CD14-positive monocyte (primary cell): ENCODE measurements around the gene PHYHIPL. TPM values are rescaled to one million over a fixed set of nuclear protein-coding genes. Genes with fewer than 3 reads are reported as not detected.

Experiments used
- DNase-seq, 3 donors: peaks; one replicate each; pipeline ENCODE4 v3.0.0-alpha.2; 2011 to 2022
- H2AFZ ChIP-seq: 2 replicates; pipeline ENCODE4 v1.6.0; 2012; ENCODE audit warnings: mild to moderate bottlenecking, low read depth, low read length, inconsistent platforms; ENCODE audit not compliant: insufficient read depth, poor library complexity, severe bottlenecking
- H3K27ac ChIP-seq, 2 donors: 1 replicate in 1 of 2; 2 replicates in 1 of 2; pipeline ENCODE4 v1.5.1; 2012 to 2013; ENCODE audit warnings: low read length in 2 of 2, control low read depth in 1 of 2, inconsistent platforms in 1 of 2, low read depth in 1 of 2, mild to moderate bottlenecking in 1 of 2
- H3K27me3 ChIP-seq, 2 donors: one replicate each; pipeline versions ENCODE4 v1.6.0 to v1.6.1; 2011 to 2013; ENCODE audit warnings: low read length in 2 of 2; ENCODE audit not compliant: control insufficient read depth in 2 of 2, insufficient read depth in 2 of 2
- H3K36me3 ChIP-seq, 2 donors: replicated peaks in 1 of 2; 1 replicate in 1 of 2; 2 replicates in 1 of 2; pipeline versions ENCODE4 v1.5.1 to v1.6.1; 2012 to 2013; ENCODE audit warnings: low read length in 2 of 2, control low read depth in 1 of 2, inconsistent platforms in 1 of 2, mild to moderate bottlenecking in 1 of 2; ENCODE audit not compliant: insufficient read depth in 2 of 2, control insufficient read depth in 1 of 2
- H3K4me1 ChIP-seq, 2 donors: 1 replicate in 1 of 2; 2 replicates in 1 of 2; pipeline versions ENCODE4 v1.5.1 to v1.6.1; 2012 to 2013; ENCODE audit warnings: low read length in 2 of 2, control low read depth in 1 of 2, inconsistent platforms in 1 of 2, mild to moderate bottlenecking in 1 of 2, moderate library complexity in 1 of 2; ENCODE audit not compliant: insufficient read depth in 2 of 2, control insufficient read depth in 1 of 2
- H3K4me2 ChIP-seq: replicated peaks from 2 replicates; pipeline ENCODE3; 2012; ENCODE audit warnings: low read length, moderate library complexity, mild to moderate bottlenecking; ENCODE audit not compliant: poor library complexity, severe bottlenecking; ENCODE audit errors: extremely low read depth
- H3K4me3 ChIP-seq, 3 experiments: fragments of 200-600 bp in 1 of 3; sonication (generic) in 1 of 3; replicated peaks in 1 of 3; 1 replicate in 2 of 3; 2 replicates in 1 of 3; pipeline ENCODE4 v1.5.1; 2011 to 2013; ENCODE audit warnings: low read length in 3 of 3, mild to moderate bottlenecking in 3 of 3, control low read depth in 2 of 3, low read depth in 2 of 3, inconsistent platforms in 1 of 3, moderate library complexity in 1 of 3
- H3K79me2 ChIP-seq: 2 replicates; pipeline ENCODE4 v1.6.0; 2012; ENCODE audit warnings: mild to moderate bottlenecking, control low read depth, inconsistent platforms, low read length, moderate library complexity; ENCODE audit not compliant: insufficient read depth
- H3K9ac ChIP-seq: 2 replicates; pipeline ENCODE4 v1.6.0; 2017; ENCODE audit warnings: low read length, mild to moderate bottlenecking; ENCODE audit not compliant: insufficient read depth, poor library complexity, severe bottlenecking
- H3K9me3 ChIP-seq, 2 donors: replicated peaks in 1 of 2; 1 replicate in 1 of 2; 2 replicates in 1 of 2; pipeline versions ENCODE4 v1.5.1 to v1.6.1; 2012 to 2013; ENCODE audit warnings: low read length in 2 of 2, control low read depth in 1 of 2; ENCODE audit not compliant: control insufficient read depth in 1 of 2, insufficient read depth in 1 of 2
- H4K20me1 ChIP-seq: 2 replicates; pipeline ENCODE4 v1.6.0; 2012; ENCODE audit warnings: mild to moderate bottlenecking, low read length, control low read depth, moderate library complexity; ENCODE audit not compliant: insufficient read depth
- H3K27ac Mint-ChIP-seq, 7 donors: one replicate each; pipeline ENCODE4 v1.8.0; 2020; ENCODE audit warnings: mild to moderate bottlenecking in 7 of 7, mixed read lengths in 7 of 7, moderate library complexity in 6 of 7, inconsistent platforms in 2 of 7
- H3K27me3 Mint-ChIP-seq, 3 donors: one replicate each; pipeline ENCODE4 v1.8.0; 2021 to 2022; ENCODE audit warnings: low read depth in 3 of 3, mild to moderate bottlenecking in 3 of 3, mixed read lengths in 3 of 3, moderate library complexity in 3 of 3, inconsistent platforms in 1 of 3
- H3K36me3 Mint-ChIP-seq, 2 donors: one replicate each; pipeline ENCODE4 v1.8.0; 2020; ENCODE audit warnings: mixed read lengths in 2 of 2, inconsistent platforms in 1 of 2, mild to moderate bottlenecking in 1 of 2
- H3K4me1 Mint-ChIP-seq: one replicate; pipeline ENCODE4 v1.8.0; 2020; ENCODE audit warnings: mild to moderate bottlenecking, mixed read lengths
- H3K4me3 Mint-ChIP-seq, 2 donors: one replicate each; pipeline ENCODE4 v1.8.0; 2020; ENCODE audit warnings: mild to moderate bottlenecking in 2 of 2, mixed read lengths in 2 of 2, moderate library complexity in 1 of 2
- H3K9me3 Mint-ChIP-seq, 7 donors: one replicate each; pipeline ENCODE4 v1.8.0; 2020 to 2022; ENCODE audit warnings: mixed read lengths in 7 of 7, mild to moderate bottlenecking in 6 of 7, moderate library complexity in 6 of 7, inconsistent platforms in 2 of 7
- CTCF ChIP-seq: fragments of 200-600 bp; IDR thresholded peaks from one replicate; pipeline ENCODE4 v1.8.0; 2022; ENCODE audit warnings: antibody characterized with exemption, mild to moderate bottlenecking
- WGBS: methylation state at CpG from one replicate; pipeline ENCODE4 v1.1.5; 2013; ENCODE audit warnings: missing lambda C conversion rate; ENCODE audit not compliant: insufficient coverage; 5-methylcytosine and 5-hydroxymethylcytosine counted together
- intact Hi-C, 2 donors: fragments of 100-400 bp; cut with micrococcal nuclease; formaldehyde crosslinking; loops; one replicate each; pipeline versions ENCODE4 v1.15.0 to v1.15.1; 2023
- polyA plus RNA-seq, 3 donors: library from polyadenylated mRNA; depleted of rRNA in 1 of 3; unstranded in 2 of 3; stranded (reverse) in 1 of 3; fragments of 300-500 nt in 2 of 3; fragments of >200 nt in 1 of 3; fragmentation: Illumina TruSeq in 2 of 3; gene quantifications; 1 replicate in 2 of 3; 2 replicates in 1 of 3; pipeline ENCODE4 v1.2.3, GENCODE V29; 2012 to 2021

PHYHIPL gene
- polyA plus RNA-seq, 3 donors = not detected

DNA sequence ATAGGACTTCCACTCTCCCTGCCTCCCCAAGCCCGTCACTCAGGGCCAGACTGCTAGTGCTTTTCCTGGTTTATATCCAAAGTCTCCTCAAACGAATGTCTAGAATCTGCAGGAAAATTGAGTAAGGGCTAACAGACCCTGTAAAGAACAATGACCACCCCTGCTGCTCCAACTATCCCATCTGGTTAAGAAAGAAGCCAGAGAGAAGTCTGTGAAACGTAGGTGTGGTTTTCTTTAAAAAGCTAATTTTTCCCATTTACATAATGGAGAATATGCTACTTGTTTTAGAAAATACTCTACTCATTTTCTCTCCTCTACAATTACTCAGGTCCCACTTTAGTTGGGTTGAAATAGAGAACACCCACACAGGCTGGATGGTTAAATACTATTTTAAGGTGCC is 113.4 kb downstream of the PHYHIPL start:
- Histone ChIP-seq H4K20me1 (no peaks in the 10 kb centered on the region), H2AFZ (no peak overlapping the region), H3K79me2 (no peaks in the 10 kb centered on the region), H3K27ac (no peak overlapping the region), H3K27me3 (no peaks in the 10 kb centered on the region), H3K4me3 (no peak overlapping the region), H3K4me1 (no peaks in the 10 kb centered on the region), H3K9me3 (no peaks in the 10 kb centered on the region), H3K9ac (no peak overlapping the region), H3K36me3 (no peaks in the 10 kb centered on the region), H3K4me2 (no peak overlapping the region)
- H3K27ac Mint-ChIP-seq = no peak overlapping the region
- WGBS = 80% methylated on average over 1 of the region's 3 CpGs
- no peaks in the 10 kb centered on the region for H3K4me1 Mint-ChIP-seq
- TF ChIP-seq CTCF = no peak
- no peak overlapping the region for H3K4me3 Mint-ChIP-seq
- no peak for DNase-seq
- no peaks in the 10 kb centered on the region for H3K27me3 Mint-ChIP-seq
- intact Hi-C loops = no loop called here
- H3K36me3 Mint-ChIP-seq = no peaks in the 10 kb centered on the region
- H3K9me3 Mint-ChIP-seq = peaks cover 0 to 10% (median 1%) of the 10 kb centered on the region in 7 donors

DNA sequence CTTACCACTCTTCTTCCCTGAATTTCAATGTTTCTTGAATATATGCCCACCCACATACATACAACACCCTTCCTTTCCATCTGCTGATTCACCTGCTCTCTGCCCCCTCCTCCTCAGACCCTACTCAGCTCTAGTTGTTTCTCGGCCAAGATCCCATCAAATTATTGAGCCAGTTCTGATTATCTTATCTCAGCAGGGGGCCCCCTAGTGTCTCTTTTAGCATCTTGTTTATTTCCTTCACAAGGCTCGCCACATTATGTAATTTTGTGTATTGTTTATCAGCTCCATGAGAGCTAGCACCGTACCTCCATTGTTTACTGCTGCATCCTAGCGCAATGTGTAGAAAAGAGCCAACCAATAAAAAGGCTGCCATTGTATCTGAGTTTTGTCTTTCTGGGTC is 114.0 kb downstream of the PHYHIPL start:
- Mint-ChIP-seq H3K4me3 (no peak overlapping the region), H3K9me3 (peaks cover 0 to 12% (median 1%) of the 10 kb centered on the region in 7 donors), H3K27ac (no peak overlapping the region), H3K36me3 (no peaks in the 10 kb centered on the region), H3K4me1 (no peaks in the 10 kb centered on the region), H3K27me3 (no peaks in the 10 kb centered on the region)
- no peak overlapping the region for H3K4me2 ChIP-seq
- H2AFZ ChIP-seq = no peak overlapping the region
- H3K4me1 ChIP-seq = no peaks in the 10 kb centered on the region
- H3K36me3 ChIP-seq = no peaks in the 10 kb centered on the region
- no peaks in the 10 kb centered on the region for H3K79me2 ChIP-seq
- no peak for TF ChIP-seq CTCF
- intact Hi-C loops = no loop called here
- no peaks in the 10 kb centered on the region for H3K27me3 ChIP-seq
- H3K27ac ChIP-seq = no peak overlapping the region
- WGBS = 90% methylated on average over 2 of the region's 4 CpGs
- H3K9me3 ChIP-seq = no peaks in the 10 kb centered on the region
- no peaks in the 10 kb centered on the region for H4K20me1 ChIP-seq
- no peak overlapping the region for H3K9ac ChIP-seq
- no peak overlapping the region for H3K4me3 ChIP-seq
- no peak for DNase-seq

Other genes with a start within 250 kb of the PHYHIPL start
- gene FAM13C, start 185.9 kb downstream of the PHYHIPL start, polyA plus RNA-seq = not detected